Activated naive CD8-positive, alpha-beta T cell (primary cell): ENCODE data around the gene HMG20B.
"Not testable (repeated sequence)": the region's sequence is repeated elsewhere in the genome, so short reads cannot be mapped to it uniquely, and the experiment has no call there.

Experiments used
- H3K27ac Mint-ChIP-seq: one replicate; pipeline ENCODE4 v1.8.0; 2021; ENCODE audit warnings: mixed read lengths
- H3K27me3 Mint-ChIP-seq: one replicate; pipeline ENCODE4 v1.8.0; 2021; ENCODE audit warnings: mixed read lengths
- H3K36me3 Mint-ChIP-seq: one replicate; pipeline ENCODE4 v1.8.0; 2021; ENCODE audit warnings: mixed read lengths
- H3K4me1 Mint-ChIP-seq: one replicate; pipeline ENCODE4 v1.8.0; 2021; ENCODE audit warnings: low read depth, mixed read lengths
- H3K4me3 Mint-ChIP-seq: one replicate; pipeline ENCODE4 v1.8.0; 2021; ENCODE audit warnings: mild to moderate bottlenecking, mixed read lengths
- H3K9me3 Mint-ChIP-seq: one replicate; pipeline ENCODE4 v1.8.0; 2021; ENCODE audit warnings: low read depth, mixed read lengths

Gene HMG20B

GRCh38 chr19:3572855-3573161 is at the start of gene HMG20B:
Gene HMG20B (plus strand): TSS chr19:3572944. CDS start chr19:3573310, 366 bp downstream.
- Mint-ChIP-seq H3K4me1 (peaks cover 6% of the 10 kb centered on the region), H3K27me3 (no peaks in the 10 kb centered on the region), H3K9me3 (no peaks in the 10 kb centered on the region), H3K27ac (no peak within 1 kb of the TSS), H3K36me3 (peaks cover 3% of the 10 kb centered on the region), H3K4me3 (peak within 1 kb of the TSS; percentile 77)

DNA sequence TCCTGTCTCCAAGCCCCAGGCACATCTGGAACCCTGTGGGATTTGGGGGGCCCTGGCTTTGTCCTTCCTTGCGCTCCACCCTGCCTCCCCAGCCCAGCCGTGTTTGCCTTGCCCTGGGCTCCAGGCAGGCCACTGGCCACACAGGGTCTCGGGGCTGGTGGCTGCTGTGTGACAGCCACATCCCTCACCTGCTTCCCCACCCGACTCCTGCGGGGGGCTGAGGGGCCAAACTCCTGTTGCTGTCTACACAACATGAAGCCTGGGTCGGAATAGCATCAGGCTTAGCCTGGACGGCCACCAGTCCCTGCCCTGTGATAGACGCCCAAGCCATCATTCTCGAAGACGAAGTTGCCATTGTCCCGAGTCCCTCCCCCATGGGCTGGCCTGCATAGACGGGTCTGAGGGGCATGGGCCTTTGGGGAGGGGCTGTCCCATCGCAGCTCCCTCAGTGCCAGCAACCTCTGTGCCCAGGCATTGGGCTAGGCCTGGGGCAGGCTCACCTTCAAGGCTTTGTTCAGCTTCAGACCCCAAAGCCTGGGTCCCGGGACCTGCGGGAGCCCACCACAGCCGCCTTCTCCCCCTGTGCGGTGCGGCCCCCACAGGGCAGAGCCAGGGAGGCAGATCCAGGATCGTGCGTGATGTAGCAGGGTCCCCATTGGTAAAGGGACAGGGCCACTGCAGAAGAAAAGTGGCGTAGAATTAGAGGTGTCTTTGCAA is 49.2 kb upstream of the HMG20B start:
- H3K36me3 Mint-ChIP-seq, result peaks cover 4% of the 10 kb centered on the region
- H3K27me3 Mint-ChIP-seq, result no peaks in the 10 kb centered on the region
- no peak overlapping the region for H3K4me3 Mint-ChIP-seq
- H3K27ac Mint-ChIP-seq, result no peak overlapping the region
- peaks cover 5% of the 10 kb centered on the region for H3K4me1 Mint-ChIP-seq
- H3K9me3 Mint-ChIP-seq, result no peaks in the 10 kb centered on the region

GRCh38 chr19:3524078-3524842 is 48.5 kb upstream of the HMG20B start:
- H3K27ac Mint-ChIP-seq, result no peak overlapping the region
- peaks cover 4% of the 10 kb centered on the region for H3K36me3 Mint-ChIP-seq
- no peaks in the 10 kb centered on the region for H3K9me3 Mint-ChIP-seq
- H3K4me3 Mint-ChIP-seq, result no peak overlapping the region
- H3K4me1 Mint-ChIP-seq, result peaks cover 4% of the 10 kb centered on the region
- H3K27me3 Mint-ChIP-seq, result no peaks in the 10 kb centered on the region

GRCh38 chr19:3524904-3525451 is 47.8 kb upstream of the HMG20B start:
- Mint-ChIP-seq H3K4me1 (peaks cover 4% of the 10 kb centered on the region), H3K9me3 (no peaks in the 10 kb centered on the region), H3K27ac (no peak overlapping the region), H3K36me3 (peaks cover 4% of the 10 kb centered on the region), H3K27me3 (no peaks in the 10 kb centered on the region), H3K4me3 (no peak overlapping the region)

- Mint-ChIP-seq H3K27me3 (no peaks in the 10 kb centered on the region), H3K36me3 (no peaks in the 10 kb centered on the region), H3K4me1 (no peaks in the 10 kb centered on the region), H3K4me3 (no peak overlapping the region), H3K27ac (no peak overlapping the region), H3K9me3 (no peaks in the 10 kb centered on the region)
These were observed 46.1 kb upstream of the HMG20B start for GRCh38 chr19:3526507-3527237.

DNA sequence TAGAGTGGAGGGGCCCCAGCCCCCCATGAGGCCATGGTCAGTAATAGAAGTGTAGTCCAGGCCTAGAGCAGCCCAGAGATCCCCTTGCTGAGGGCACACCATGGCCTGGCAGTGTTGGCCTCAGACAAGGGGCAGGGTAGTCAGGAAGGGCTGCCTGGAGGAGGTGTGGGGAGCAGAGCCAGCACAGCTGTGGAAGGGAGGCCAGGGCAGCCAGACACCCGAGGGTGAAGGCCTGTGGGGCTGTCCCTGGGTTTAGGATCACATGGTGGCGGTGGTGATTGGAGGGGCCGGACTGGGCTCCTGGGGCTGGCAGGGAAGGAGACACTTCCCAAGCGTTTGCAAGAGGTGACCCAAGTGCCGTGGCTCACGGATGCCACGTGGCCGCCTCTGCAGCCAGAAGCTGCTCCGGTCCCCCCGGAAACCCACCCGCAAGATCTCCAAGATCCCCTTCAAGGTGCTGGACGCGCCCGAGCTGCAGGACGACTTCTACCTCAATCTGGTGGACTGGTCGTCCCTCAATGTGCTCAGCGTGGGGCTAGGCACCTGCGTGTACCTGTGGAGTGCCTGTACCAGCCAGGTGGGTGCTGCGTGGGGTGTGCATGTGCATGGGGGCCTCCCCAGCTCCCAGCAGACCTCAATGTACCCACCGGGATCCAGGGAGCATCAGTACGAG is 45.4 kb upstream of the HMG20B start:
- no peaks in the 10 kb centered on the region for H3K36me3 Mint-ChIP-seq
- H3K27ac Mint-ChIP-seq, result no peak overlapping the region
- no peaks in the 10 kb centered on the region for H3K9me3 Mint-ChIP-seq
- no peak overlapping the region for H3K4me3 Mint-ChIP-seq
- H3K4me1 Mint-ChIP-seq, result no peaks in the 10 kb centered on the region
- H3K27me3 Mint-ChIP-seq, result no peaks in the 10 kb centered on the region

DNA sequence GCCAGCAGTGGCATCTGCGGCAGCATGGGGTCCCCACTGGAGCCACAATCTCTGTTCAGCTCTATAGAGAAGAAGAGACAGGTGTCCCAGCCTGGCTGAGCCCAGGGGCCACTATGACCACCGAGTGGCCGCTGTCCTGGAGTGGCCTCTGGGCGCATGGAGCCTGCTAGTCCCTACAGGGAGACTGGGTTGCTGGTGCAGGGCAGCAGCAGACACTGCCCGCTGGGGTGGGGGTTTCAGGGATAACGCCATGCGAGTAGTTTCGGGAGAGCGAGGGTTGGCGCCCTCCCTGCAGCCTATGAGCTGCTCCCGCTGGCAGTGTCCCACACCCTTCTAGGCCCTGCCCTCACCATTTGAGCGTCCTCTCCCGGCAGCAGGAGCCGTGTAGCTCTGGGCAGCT is 44.7 kb upstream of the HMG20B start:
- Mint-ChIP-seq H3K4me3 (no peak overlapping the region), H3K36me3 (no peaks in the 10 kb centered on the region), H3K27me3 (no peaks in the 10 kb centered on the region), H3K27ac (no peak overlapping the region), H3K4me1 (no peaks in the 10 kb centered on the region), H3K9me3 (no peaks in the 10 kb centered on the region)

GRCh38 chr19:3528539-3529211 is 44.1 kb upstream of the HMG20B start:
- no peaks in the 10 kb centered on the region for H3K36me3 Mint-ChIP-seq
- H3K27me3 Mint-ChIP-seq, result no peaks in the 10 kb centered on the region
- H3K4me3 Mint-ChIP-seq, result no peak overlapping the region
- H3K9me3 Mint-ChIP-seq, result no peaks in the 10 kb centered on the region
- H3K4me1 Mint-ChIP-seq, result no peaks in the 10 kb centered on the region
- H3K27ac Mint-ChIP-seq, result no peak overlapping the region

DNA sequence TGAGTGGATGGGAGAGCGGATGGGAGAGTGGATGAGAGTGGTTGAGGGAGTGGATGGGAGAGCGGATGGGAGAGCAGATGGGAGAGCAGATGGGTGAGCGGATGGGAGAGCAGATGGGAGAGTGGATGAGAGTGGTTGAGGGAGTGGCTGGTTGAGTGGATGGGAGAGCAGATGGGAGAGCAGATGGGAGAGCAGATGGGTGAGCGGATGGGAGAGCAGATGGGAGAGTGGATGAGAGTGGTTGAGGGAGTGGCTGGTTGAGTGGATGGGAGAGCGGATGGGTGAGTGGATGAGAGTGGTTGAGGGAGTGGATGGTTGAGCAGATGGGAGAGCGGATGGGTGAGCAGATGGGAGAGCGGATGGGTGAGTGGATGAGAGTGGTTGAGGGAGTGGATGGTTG is 43.4 kb upstream of the HMG20B start:
- H3K9me3 Mint-ChIP-seq, H3K27ac Mint-ChIP-seq, H3K4me3 Mint-ChIP-seq, H3K27me3 Mint-ChIP-seq, H3K4me1 Mint-ChIP-seq, H3K36me3 Mint-ChIP-seq: not testable (repeated sequence)

DNA sequence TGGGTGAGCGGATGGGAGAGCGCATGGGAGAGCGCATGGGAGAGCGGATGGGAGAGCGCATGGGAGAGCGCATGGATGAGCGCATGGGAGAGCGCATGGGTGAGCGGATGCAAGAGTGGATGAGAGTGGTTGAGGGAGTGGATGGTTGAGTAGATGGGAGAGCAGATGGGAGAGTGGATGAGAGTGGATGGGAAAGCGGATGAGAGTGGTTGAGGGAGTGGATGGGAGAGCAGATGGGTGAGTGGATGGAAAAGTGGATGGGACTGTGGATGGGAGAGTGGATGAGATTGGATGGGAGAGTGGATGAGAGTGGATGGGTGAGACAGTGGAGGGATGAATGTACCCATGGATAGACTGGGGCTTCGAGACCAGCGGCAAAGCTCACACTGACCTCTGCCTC is 42.4 kb upstream of the HMG20B start:
- no peak overlapping the region for H3K27ac Mint-ChIP-seq
- H3K4me1 Mint-ChIP-seq, result no peaks in the 10 kb centered on the region
- H3K4me3 Mint-ChIP-seq, result no peak overlapping the region
- H3K36me3 Mint-ChIP-seq, result no peaks in the 10 kb centered on the region
- H3K27me3 Mint-ChIP-seq, result no peaks in the 10 kb centered on the region
- no peaks in the 10 kb centered on the region for H3K9me3 Mint-ChIP-seq

GRCh38 chr19:3531716-3532115 is 41.0 kb upstream of the HMG20B start:
- no peak overlapping the region for H3K27ac Mint-ChIP-seq
- no peak overlapping the region for H3K4me3 Mint-ChIP-seq
- H3K27me3 Mint-ChIP-seq, result no peaks in the 10 kb centered on the region
- H3K36me3 Mint-ChIP-seq, result no peaks in the 10 kb centered on the region
- no peaks in the 10 kb centered on the region for H3K9me3 Mint-ChIP-seq
- H3K4me1 Mint-ChIP-seq, result no peaks in the 10 kb centered on the region

DNA sequence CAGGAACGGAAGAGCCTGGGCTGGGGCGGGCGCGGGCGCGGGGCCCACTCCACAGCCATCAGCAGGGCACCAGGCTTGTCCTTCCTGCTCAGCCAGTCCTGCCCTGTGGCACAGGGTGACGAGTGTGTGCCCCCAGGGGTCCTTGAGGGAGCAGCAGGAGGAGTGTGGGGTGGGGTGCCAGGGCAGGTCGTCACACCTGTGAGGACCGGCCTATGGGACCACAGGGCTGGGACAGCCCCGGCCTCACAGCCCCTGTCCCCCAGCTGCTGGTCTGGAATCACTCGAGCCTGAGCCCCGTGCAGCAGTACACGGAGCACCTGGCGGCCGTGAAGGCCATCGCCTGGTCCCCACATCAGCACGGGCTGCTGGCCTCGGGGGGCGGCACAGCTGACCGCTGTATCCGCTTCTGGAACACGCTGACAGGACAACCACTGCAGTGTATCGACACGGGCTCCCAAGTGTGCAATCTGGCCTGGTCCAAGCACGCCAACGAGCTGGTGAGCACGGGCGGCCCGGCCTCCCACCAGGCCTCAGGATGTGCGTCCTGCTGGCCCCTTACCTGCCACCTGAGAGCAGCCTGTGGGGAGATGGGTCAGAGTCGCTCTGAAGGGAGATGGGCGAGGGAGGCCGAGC is 40.5 kb upstream of the HMG20B start:
- Mint-ChIP-seq H3K9me3 (no peaks in the 10 kb centered on the region), H3K27ac (no peak overlapping the region), H3K27me3 (no peaks in the 10 kb centered on the region), H3K4me1 (no peaks in the 10 kb centered on the region), H3K36me3 (no peaks in the 10 kb centered on the region), H3K4me3 (no peak overlapping the region)

GRCh38 chr19:3533033-3533432 is 39.7 kb upstream of the HMG20B start:
- no peaks in the 10 kb centered on the region for H3K9me3 Mint-ChIP-seq
- no peak overlapping the region for H3K27ac Mint-ChIP-seq
- no peaks in the 10 kb centered on the region for H3K27me3 Mint-ChIP-seq
- no peaks in the 10 kb centered on the region for H3K4me1 Mint-ChIP-seq
- H3K4me3 Mint-ChIP-seq, result no peak overlapping the region
- no peaks in the 10 kb centered on the region for H3K36me3 Mint-ChIP-seq

- Mint-ChIP-seq H3K4me1 (no peaks in the 10 kb centered on the region), H3K9me3 (no peaks in the 10 kb centered on the region), H3K4me3 (no peak overlapping the region), H3K36me3 (no peaks in the 10 kb centered on the region), H3K27ac (no peak overlapping the region), H3K27me3 (no peaks in the 10 kb centered on the region)
These were observed 39.1 kb upstream of the HMG20B start for GRCh38 chr19:3533563-3534216.
